ENCODE results near the gene ENAH.

The ENAH gene

GRCh38 chr1:225460737-225461532 is 192.0 kb downstream of the ENAH start:
- no peaks in the 10 kb centered on the region; the same call in 1 of the 2 replicates for H3K4me1 ChIP-seq
- no peak for DNase-seq (ENCODE audit: low spot score in 2 of 2)
- H3K27me3 ChIP-seq (ENCODE audit: low read depth), result no peaks in the 10 kb centered on the region
- H3K4me3 ChIP-seq, result no peak overlapping the region
- H3K9me3 ChIP-seq, result 0 out of 2 replicates have a peak, but pooled peaks cover 3% of the 10 kb centered on the region
- H3K36me3 ChIP-seq (replicated peaks), result no peaks in the 10 kb centered on the region
- in situ Hi-C loops (cut with MboI; ENCODE audit: low sequenced_read_pairs), result no loop called here

- Histone ChIP-seq H3K4me3 (no peak overlapping the region), H3K4me1 (no peaks in the 10 kb centered on the region; the same call in 1 of the 2 replicates)
- in situ Hi-C loops (cut with MboI; ENCODE audit: low sequenced_read_pairs), result no loop called here
These were observed 192.7 kb downstream of the ENAH start for GRCh38 chr1:225460021-225460736.

GRCh38 chr1:225458222-225458631 is 194.7 kb downstream of the ENAH start:
- H3K4me3 ChIP-seq, result no peak overlapping the region
- DNase-seq (ENCODE audit: low spot score in 2 of 2), result no peak
- in situ Hi-C loops (cut with MboI; ENCODE audit: low sequenced_read_pairs), result no loop called here
- H3K36me3 ChIP-seq (replicated peaks), result no peaks in the 10 kb centered on the region
- H3K4me1 ChIP-seq, result no peaks in the 10 kb centered on the region
- no peaks in the 10 kb centered on the region for H3K27me3 ChIP-seq (ENCODE audit: low read depth)
- H3K9me3 ChIP-seq, result 0 out of 2 replicates have a peak, but pooled peaks cover 3% of the 10 kb centered on the region

More at GRCh38 chr1:225460021-225460736, 192.7 kb downstream of the ENAH start:
- Histone ChIP-seq H3K36me3 (replicated peaks) (no peaks in the 10 kb centered on the region), H3K27me3 (ENCODE audit: low read depth) (no peaks in the 10 kb centered on the region), H3K9me3 (0 out of 2 replicates have a peak, but pooled peaks cover 3% of the 10 kb centered on the region)
- no peak for DNase-seq (ENCODE audit: low spot score in 2 of 2)

GRCh38 chr1:225454733-225455132 is 198.2 kb downstream of the ENAH start:
- no peak for DNase-seq (ENCODE audit: low spot score in 2 of 2)
- Histone ChIP-seq H3K27me3 (ENCODE audit: low read depth) (no peaks in the 10 kb centered on the region), H3K36me3 (replicated peaks) (no peaks in the 10 kb centered on the region), H3K4me1 (no peaks in the 10 kb centered on the region), H3K4me3 (no peak overlapping the region), H3K9me3 (0 out of 2 replicates have a peak, but pooled peaks cover 3% of the 10 kb centered on the region)
- in situ Hi-C loops (cut with MboI; ENCODE audit: low sequenced_read_pairs), result no loop called here

GRCh38 chr1:225453797-225454648 is 198.9 kb downstream of the ENAH start:
- H3K4me3 ChIP-seq, result no peak overlapping the region
- no peaks in the 10 kb centered on the region for H3K4me1 ChIP-seq
- 0 out of 2 replicates have a peak, but pooled peaks cover 3% of the 10 kb centered on the region for H3K9me3 ChIP-seq
- no peak for DNase-seq (ENCODE audit: low spot score in 2 of 2)
- H3K27me3 ChIP-seq (ENCODE audit: low read depth), result no peaks in the 10 kb centered on the region
- in situ Hi-C loops (cut with MboI; ENCODE audit: low sequenced_read_pairs), result no loop called here
- H3K36me3 ChIP-seq (replicated peaks), result no peaks in the 10 kb centered on the region

- in situ Hi-C loops (cut with MboI; ENCODE audit: low sequenced_read_pairs), result no loop called here
- Histone ChIP-seq H3K9me3 (no peaks in the 10 kb centered on the region), H3K4me1 (no peaks in the 10 kb centered on the region), H3K4me3 (no peak overlapping the region), H3K36me3 (replicated peaks) (no peaks in the 10 kb centered on the region), H3K27me3 (ENCODE audit: low read depth) (no peaks in the 10 kb centered on the region)
- no peak for DNase-seq (ENCODE audit: low spot score in 2 of 2)
These were observed 200.9 kb downstream of the ENAH start for GRCh38 chr1:225451840-225452515.

GRCh38 chr1:225451340-225451739 is 201.6 kb downstream of the ENAH start:
- Histone ChIP-seq H3K36me3 (replicated peaks) (no peaks in the 10 kb centered on the region), H3K27me3 (ENCODE audit: low read depth) (no peaks in the 10 kb centered on the region), H3K4me3 (no peak overlapping the region), H3K9me3 (no peaks in the 10 kb centered on the region), H3K4me1 (no peaks in the 10 kb centered on the region)
- in situ Hi-C loops (cut with MboI; ENCODE audit: low sequenced_read_pairs), result no loop called here
- DNase-seq (ENCODE audit: low spot score in 2 of 2), result no peak

GRCh38 chr1:225450491-225451191 is 202.3 kb downstream of the ENAH start:
- Histone ChIP-seq H3K4me3 (no peak overlapping the region), H3K4me1 (no peaks in the 10 kb centered on the region), H3K27me3 (ENCODE audit: low read depth) (no peaks in the 10 kb centered on the region), H3K36me3 (replicated peaks) (no peaks in the 10 kb centered on the region), H3K9me3 (no peaks in the 10 kb centered on the region)
- DNase-seq (ENCODE audit: low spot score in 2 of 2), result no peak
- in situ Hi-C loops (cut with MboI; ENCODE audit: low sequenced_read_pairs), result no loop called here

GRCh38 chr1:225449774-225450173 is 203.1 kb downstream of the ENAH start:
- Histone ChIP-seq H3K4me1 (peaks cover 3% of the 10 kb centered on the region), H3K36me3 (replicated peaks) (no peaks in the 10 kb centered on the region), H3K4me3 (no peak overlapping the region), H3K9me3 (no peaks in the 10 kb centered on the region), H3K27me3 (ENCODE audit: low read depth) (no peaks in the 10 kb centered on the region)
- no peak for DNase-seq (ENCODE audit: low spot score in 2 of 2)
- in situ Hi-C loops (cut with MboI; ENCODE audit: low sequenced_read_pairs), result no loop called here

GRCh38 chr1:225449261-225449660 is 203.7 kb downstream of the ENAH start:
- Histone ChIP-seq H3K4me3 (no peak overlapping the region), H3K4me1 (peaks cover 7% of the 10 kb centered on the region), H3K36me3 (replicated peaks) (no peaks in the 10 kb centered on the region), H3K9me3 (0 out of 2 replicates have a peak, but pooled peaks cover 4% of the 10 kb centered on the region), H3K27me3 (ENCODE audit: low read depth) (no peaks in the 10 kb centered on the region)
- DNase-seq (ENCODE audit: low spot score in 2 of 2), result no peak
- in situ Hi-C loops (cut with MboI; ENCODE audit: low sequenced_read_pairs), result no loop called here

GRCh38 chr1:225448146-225448805 is 204.6 kb downstream of the ENAH start:
- Histone ChIP-seq H3K9me3 (0 out of 2 replicates have a peak, but pooled peaks cover 4% of the 10 kb centered on the region), H3K4me1 (peaks cover 7% of the 10 kb centered on the region), H3K4me3 (no peak overlapping the region), H3K36me3 (replicated peaks) (no peaks in the 10 kb centered on the region), H3K27me3 (ENCODE audit: low read depth) (no peaks in the 10 kb centered on the region)
- DNase-seq (ENCODE audit: low spot score in 2 of 2), result no peak
- in situ Hi-C loops (cut with MboI; ENCODE audit: low sequenced_read_pairs), result no loop called here

GRCh38 chr1:225447650-225448089 is 205.3 kb downstream of the ENAH start:
- in situ Hi-C loops (cut with MboI; ENCODE audit: low sequenced_read_pairs), result no loop called here
- H3K36me3 ChIP-seq (replicated peaks), result no peaks in the 10 kb centered on the region

More at GRCh38 chr1:225447650-225448089, 205.3 kb downstream of the ENAH start:
- no peaks in the 10 kb centered on the region for H3K27me3 ChIP-seq (ENCODE audit: low read depth)
- 0 out of 2 replicates have a peak, but pooled peaks cover 4% of the 10 kb centered on the region for H3K9me3 ChIP-seq
- DNase-seq (ENCODE audit: low spot score in 2 of 2), result no peak
- H3K4me1 ChIP-seq, result peaks cover 7% of the 10 kb centered on the region
- H3K4me3 ChIP-seq, result no peak overlapping the region

All from HAP-1 (cell line).